ENCODE data around the gene S100A5.

The S100A5 gene

DNA sequence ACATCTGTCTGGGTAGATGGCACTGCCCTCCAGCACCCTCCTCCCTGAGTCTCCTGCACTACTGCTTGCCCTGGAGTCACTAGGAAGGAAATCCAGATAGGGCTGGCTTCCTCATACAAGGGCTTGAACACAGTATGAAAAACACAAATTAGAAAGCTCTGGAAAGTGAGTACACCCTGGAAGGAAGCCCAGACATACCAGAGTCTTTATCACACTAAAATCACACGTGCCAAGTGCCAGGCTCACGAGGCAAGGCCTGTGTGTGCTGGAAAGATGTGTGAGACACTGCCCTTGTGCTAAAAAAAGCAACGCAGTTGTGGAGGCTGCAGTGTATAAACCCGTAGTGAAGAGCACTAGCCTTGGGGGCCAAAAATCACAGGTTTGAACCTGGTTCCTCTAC lies 52.0 kb downstream of the S100A5 start:
- Histone ChIP-seq H3K36me3 (ENCODE audit: control insufficient read depth, low read length) (no peaks in the 10 kb centered on the region), H3K9me3 (ENCODE audit: control insufficient read depth, insufficient read depth, low read length) (no peaks in the 10 kb centered on the region), H3K27ac (ENCODE audit: low read depth, low read length) (no peak overlapping the region), H3K79me2 (ENCODE audit: control insufficient read depth, low read length) (no peaks in the 10 kb centered on the region), H3F3A (ENCODE audit: control insufficient read depth, insufficient read depth) (no peaks in the 10 kb centered on the region), H3K27me3 (ENCODE audit: control insufficient read depth, low read length) (peaks cover 20% of the 10 kb centered on the region), H3K9me2 (replicated peaks; ENCODE audit: control insufficient read depth, low read length) (no peaks in the 10 kb centered on the region), H3K4me1 (ENCODE audit: control insufficient read depth, low read length) (no peaks in the 10 kb centered on the region), H3K4me2 (ENCODE audit: low read length) (no peak overlapping the region), H3K4me3 (ENCODE audit: low read length) (no peak overlapping the region), H4K20me1 (ENCODE audit: control insufficient read depth, insufficient read depth, low read depth, low read length) (no peaks in the 10 kb centered on the region)
- TF ChIP-seq, protein P1, sequence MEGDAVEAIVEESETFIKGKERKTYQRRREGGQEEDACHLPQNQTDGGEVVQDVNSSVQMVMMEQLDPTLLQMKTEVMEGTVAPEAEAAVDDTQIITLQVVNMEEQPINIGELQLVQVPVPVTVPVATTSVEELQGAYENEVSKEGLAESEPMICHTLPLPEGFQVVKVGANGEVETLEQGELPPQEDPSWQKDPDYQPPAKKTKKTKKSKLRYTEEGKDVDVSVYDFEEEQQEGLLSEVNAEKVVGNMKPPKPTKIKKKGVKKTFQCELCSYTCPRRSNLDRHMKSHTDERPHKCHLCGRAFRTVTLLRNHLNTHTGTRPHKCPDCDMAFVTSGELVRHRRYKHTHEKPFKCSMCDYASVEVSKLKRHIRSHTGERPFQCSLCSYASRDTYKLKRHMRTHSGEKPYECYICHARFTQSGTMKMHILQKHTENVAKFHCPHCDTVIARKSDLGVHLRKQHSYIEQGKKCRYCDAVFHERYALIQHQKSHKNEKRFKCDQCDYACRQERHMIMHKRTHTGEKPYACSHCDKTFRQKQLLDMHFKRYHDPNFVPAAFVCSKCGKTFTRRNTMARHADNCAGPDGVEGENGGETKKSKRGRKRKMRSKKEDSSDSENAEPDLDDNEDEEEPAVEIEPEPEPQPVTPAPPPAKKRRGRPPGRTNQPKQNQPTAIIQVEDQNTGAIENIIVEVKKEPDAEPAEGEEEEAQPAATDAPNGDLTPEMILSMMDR (IDR thresholded peaks at IDR 0.05; ENCODE audit: low read depth, low read length, poor library complexity, severe bottlenecking), result no peak
- no peak for TF ChIP-seq EZH2phosphoT487 (IDR thresholded peaks at IDR 0.05; ENCODE audit: borderline replicate concordance, low read length)

DNA sequence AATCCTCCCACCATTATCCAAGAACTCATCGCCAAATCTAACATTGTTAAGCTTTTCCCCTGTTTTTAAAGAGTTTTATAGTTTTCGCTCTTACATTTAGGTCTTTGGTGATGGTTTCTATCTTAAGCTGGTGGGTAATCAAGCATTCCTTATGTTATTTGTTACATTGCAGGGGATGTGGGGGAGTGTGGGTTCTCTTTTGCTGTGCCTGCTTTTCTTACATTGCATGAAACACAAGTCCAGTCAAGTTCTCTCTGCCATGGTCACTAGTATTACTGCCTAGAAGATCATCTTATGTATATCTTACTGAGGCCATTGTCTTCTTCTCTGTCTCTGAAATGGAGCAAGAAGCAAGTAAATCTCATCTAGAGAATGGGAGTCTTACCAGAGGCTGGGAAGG lies 53.0 kb downstream of the S100A5 start:
- TF ChIP-seq, protein P1 (IDR thresholded peaks at IDR 0.05; ENCODE audit: low read depth, low read length, poor library complexity, severe bottlenecking), result no peak
- TF ChIP-seq EZH2phosphoT487 (IDR thresholded peaks at IDR 0.05; ENCODE audit: borderline replicate concordance, low read length), result no peak
- H3K27me3 ChIP-seq (ENCODE audit: control insufficient read depth, low read length), result peaks cover 21% of the 10 kb centered on the region
- H3K36me3 ChIP-seq (ENCODE audit: control insufficient read depth, low read length), result no peaks in the 10 kb centered on the region
- H3F3A ChIP-seq (ENCODE audit: control insufficient read depth, insufficient read depth), result no peaks in the 10 kb centered on the region
- H3K9me2 ChIP-seq (replicated peaks; ENCODE audit: control insufficient read depth, low read length), result no peaks in the 10 kb centered on the region
- no peaks in the 10 kb centered on the region for H3K4me1 ChIP-seq (ENCODE audit: control insufficient read depth, low read length)
- H3K4me2 ChIP-seq (ENCODE audit: low read length), result no peak overlapping the region
- no peak overlapping the region for H3K27ac ChIP-seq (ENCODE audit: low read depth, low read length)
- H4K20me1 ChIP-seq (ENCODE audit: control insufficient read depth, insufficient read depth, low read depth, low read length), result no peaks in the 10 kb centered on the region
- no peaks in the 10 kb centered on the region for H3K9me3 ChIP-seq (ENCODE audit: control insufficient read depth, insufficient read depth, low read length)
- no peak overlapping the region for H3K4me3 ChIP-seq (ENCODE audit: low read length)
- H3K79me2 ChIP-seq (ENCODE audit: control insufficient read depth, low read length), result no peaks in the 10 kb centered on the region

Data from DOHH2 (cell line).